MM.1S (cell line): ENCODE results near the gene CNTNAP4.

Experiments used
- DNase-seq: peaks from one replicate; pipeline ENCODE4 v3.0.0-alpha.2; 2015
- H2AFZ ChIP-seq: fragments of 300-600 bp; sonication (generic); 2 replicates; pipeline ENCODE4 v1.6.0; 2016; ENCODE audit warnings: antibody characterized with exemption, low read length
- H3F3A ChIP-seq: fragments of 300-600 bp; sonication (generic); 2 replicates; pipeline ENCODE4 v1.6.1; 2016; ENCODE audit warnings: mild to moderate bottlenecking, antibody characterized with exemption, low read length, moderate library complexity, mixed read lengths; ENCODE audit not compliant: insufficient read depth
- H3K27ac ChIP-seq: fragments of 300-600 bp; sonication (generic); 2 replicates; pipeline ENCODE4 v1.5.1; 2016; ENCODE audit warnings: mild to moderate bottlenecking, low read length
- H3K27me3 ChIP-seq: fragments of 300-600 bp; sonication (generic); replicated peaks from 2 replicates; pipeline ENCODE4 v1.6.0; 2016; ENCODE audit warnings: low read length; ENCODE audit not compliant: insufficient read depth
- H3K36me3 ChIP-seq: fragments of 300-600 bp; sonication (generic); replicated peaks from 2 replicates; pipeline ENCODE4 v1.6.1; 2016; ENCODE audit warnings: mild to moderate bottlenecking, low read length, mixed read lengths; ENCODE audit not compliant: insufficient read depth
- H3K4me1 ChIP-seq: fragments of 300-600 bp; sonication (generic); 2 replicates; pipeline ENCODE4 v1.6.1; 2016; ENCODE audit warnings: low read length, mixed read lengths
- H3K4me2 ChIP-seq: fragments of 300-600 bp; sonication (generic); 2 replicates; pipeline ENCODE4 v1.6.0; 2016; ENCODE audit warnings: low read depth, low read length
- H3K4me3 ChIP-seq: fragments of 300-600 bp; sonication (generic); 2 replicates; pipeline ENCODE4 v1.5.1; 2016; ENCODE audit warnings: low read length, mixed read lengths
- H3K79me2 ChIP-seq: fragments of 300-600 bp; sonication (generic); 2 replicates; pipeline ENCODE4 v1.6.1; 2016; ENCODE audit warnings: mixed run types, low read length, mixed read lengths
- H3K9ac ChIP-seq: fragments of 300-600 bp; sonication (generic); 2 replicates; pipeline ENCODE4 v1.6.1; 2016; ENCODE audit warnings: low read length, mixed read lengths
- H3K9me2 ChIP-seq: fragments of 300-600 bp; sonication (generic); replicated peaks from 2 replicates; pipeline ENCODE4 v1.6.1; 2016; ENCODE audit warnings: mild to moderate bottlenecking, low read length, mixed read lengths; ENCODE audit not compliant: insufficient read depth
- H3K9me3 ChIP-seq: fragments of 300-600 bp; sonication (generic); replicated peaks from 2 replicates; pipeline ENCODE4 v1.6.1; 2016; ENCODE audit warnings: mild to moderate bottlenecking, low read length, mixed read lengths; ENCODE audit not compliant: insufficient read depth
- H4K20me1 ChIP-seq: fragments of 300-600 bp; sonication (generic); 2 replicates; pipeline ENCODE4 v1.6.1; 2016; ENCODE audit warnings: mild to moderate bottlenecking, low read length, moderate library complexity, mixed read lengths; ENCODE audit not compliant: insufficient read depth
- EZH2 ChIP-seq: fragments of 300-600 bp; sonication (generic); optimal IDR thresholded peaks from 2 replicates; pipeline ENCODE3; 2017; ENCODE audit warnings: low read depth, mild to moderate bottlenecking, antibody characterized with exemption, low read length, mixed read lengths
- EZH2phosphoT487 ChIP-seq: fragments of 300-600 bp; sonication (generic); IDR thresholded peaks from 2 replicates; pipeline ENCODE4 v1.6.1; 2018; ENCODE audit warnings: antibody characterized with exemption, low read length
- TF ChIP-seq, protein P1 (sequence below): fragments of 300-600 bp; sonication (generic); IDR thresholded peaks from 2 replicates; pipeline ENCODE4 v1.5.1; 2016; ENCODE audit warnings: antibody characterized with exemption, low read length, mixed read lengths

CNTNAP4 gene

DNA sequence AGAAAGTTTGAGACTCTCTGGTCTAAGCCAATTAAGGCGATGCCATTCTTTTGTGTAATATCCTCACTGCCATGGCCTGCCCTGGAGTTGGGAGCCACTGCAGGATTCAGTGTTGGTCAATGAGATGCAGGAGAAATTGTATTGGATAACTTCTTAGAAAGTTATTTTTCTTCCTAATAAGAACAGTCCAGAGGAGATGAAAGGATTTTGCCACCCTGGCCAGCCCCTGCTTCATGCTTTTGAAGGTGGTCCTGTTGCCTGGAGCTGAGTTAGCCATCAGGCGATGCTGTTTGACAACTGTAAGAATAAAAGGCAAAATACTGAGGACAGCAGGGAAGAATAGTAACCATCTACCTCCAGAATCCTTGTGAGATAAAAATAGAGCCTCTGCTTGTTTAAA lies 35.4 kb upstream of the CNTNAP4 start:
- Histone ChIP-seq H3K9me3 (no peaks in the 10 kb centered on the region), H3K27me3 (no peaks in the 10 kb centered on the region), H3K4me1 (no peaks in the 10 kb centered on the region), H4K20me1 (no peaks in the 10 kb centered on the region), H3F3A (no peaks in the 10 kb centered on the region), H3K9me2 (no peaks in the 10 kb centered on the region), H3K36me3 (no peaks in the 10 kb centered on the region), H2AFZ (no peak overlapping the region), H3K4me3 (no peak overlapping the region), H3K27ac (no peak overlapping the region), H3K4me2 (no peak overlapping the region), H3K9ac (no peak overlapping the region), H3K79me2 (no peaks in the 10 kb centered on the region)
- no peak for DNase-seq
- TF ChIP-seq EZH2phosphoT487 (no peak), EZH2 (no peak)
- TF ChIP-seq, protein P1, sequence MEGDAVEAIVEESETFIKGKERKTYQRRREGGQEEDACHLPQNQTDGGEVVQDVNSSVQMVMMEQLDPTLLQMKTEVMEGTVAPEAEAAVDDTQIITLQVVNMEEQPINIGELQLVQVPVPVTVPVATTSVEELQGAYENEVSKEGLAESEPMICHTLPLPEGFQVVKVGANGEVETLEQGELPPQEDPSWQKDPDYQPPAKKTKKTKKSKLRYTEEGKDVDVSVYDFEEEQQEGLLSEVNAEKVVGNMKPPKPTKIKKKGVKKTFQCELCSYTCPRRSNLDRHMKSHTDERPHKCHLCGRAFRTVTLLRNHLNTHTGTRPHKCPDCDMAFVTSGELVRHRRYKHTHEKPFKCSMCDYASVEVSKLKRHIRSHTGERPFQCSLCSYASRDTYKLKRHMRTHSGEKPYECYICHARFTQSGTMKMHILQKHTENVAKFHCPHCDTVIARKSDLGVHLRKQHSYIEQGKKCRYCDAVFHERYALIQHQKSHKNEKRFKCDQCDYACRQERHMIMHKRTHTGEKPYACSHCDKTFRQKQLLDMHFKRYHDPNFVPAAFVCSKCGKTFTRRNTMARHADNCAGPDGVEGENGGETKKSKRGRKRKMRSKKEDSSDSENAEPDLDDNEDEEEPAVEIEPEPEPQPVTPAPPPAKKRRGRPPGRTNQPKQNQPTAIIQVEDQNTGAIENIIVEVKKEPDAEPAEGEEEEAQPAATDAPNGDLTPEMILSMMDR: no peak

DNA sequence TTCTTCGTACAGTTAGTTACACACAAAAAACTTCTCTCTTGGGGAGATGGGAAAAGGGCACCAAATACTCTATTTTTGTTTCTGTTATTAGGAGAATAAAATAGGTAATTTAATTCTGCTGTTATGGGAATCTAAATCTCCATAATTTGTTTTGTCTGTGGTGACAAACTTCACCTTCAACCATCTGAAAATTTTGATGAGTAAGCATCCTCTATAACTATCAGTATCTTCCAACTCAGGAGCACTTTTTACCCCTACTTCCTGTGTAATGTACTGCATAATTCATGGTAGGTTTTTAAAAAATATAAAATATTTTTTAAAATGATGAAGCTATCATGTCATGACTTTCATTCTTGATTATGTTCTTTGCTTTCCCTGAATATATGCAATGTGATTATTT lies 33.6 kb upstream of the CNTNAP4 start:
- H4K20me1 ChIP-seq: no peaks in the 10 kb centered on the region
- H3K27ac ChIP-seq: no peak overlapping the region
- H3K79me2 ChIP-seq: no peaks in the 10 kb centered on the region
- H3K27me3 ChIP-seq: no peaks in the 10 kb centered on the region
- H2AFZ ChIP-seq: no peak overlapping the region
- no peak overlapping the region for H3K4me3 ChIP-seq
- H3K9me3 ChIP-seq: no peaks in the 10 kb centered on the region
- no peaks in the 10 kb centered on the region for H3F3A ChIP-seq
- no peak overlapping the region for H3K4me2 ChIP-seq
- TF ChIP-seq EZH2 (no peak), EZH2phosphoT487 (no peak)
- TF ChIP-seq, protein P1: no peak
- H3K9me2 ChIP-seq: no peaks in the 10 kb centered on the region
- no peaks in the 10 kb centered on the region for H3K36me3 ChIP-seq
- H3K9ac ChIP-seq: no peak overlapping the region
- H3K4me1 ChIP-seq: no peaks in the 10 kb centered on the region
- DNase-seq: no peak

DNA sequence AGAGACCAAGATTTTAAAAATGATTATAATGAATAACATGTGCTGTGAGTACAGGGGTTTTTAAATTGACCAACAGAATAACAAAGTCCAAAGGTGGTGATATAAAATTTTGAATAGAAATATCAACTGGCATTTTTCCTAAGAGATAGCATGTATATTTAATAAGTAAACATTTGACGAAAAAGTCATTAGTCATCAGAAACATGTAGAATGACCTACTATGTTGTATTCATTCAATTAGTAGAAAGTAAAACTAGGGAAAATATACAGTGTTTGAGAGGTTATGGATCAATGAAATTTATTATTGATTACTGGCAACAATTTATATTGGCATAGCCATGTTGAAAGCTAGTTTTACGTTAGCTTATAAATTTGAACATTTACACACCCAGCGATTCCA lies 30.6 kb upstream of the CNTNAP4 start:
- Histone ChIP-seq H4K20me1 (no peaks in the 10 kb centered on the region), H3K27ac (no peak overlapping the region), H3F3A (no peaks in the 10 kb centered on the region), H3K9me2 (no peaks in the 10 kb centered on the region), H3K27me3 (no peaks in the 10 kb centered on the region), H3K4me1 (no peaks in the 10 kb centered on the region), H2AFZ (no peak overlapping the region), H3K9ac (no peak overlapping the region), H3K4me2 (no peak overlapping the region), H3K79me2 (no peaks in the 10 kb centered on the region), H3K4me3 (no peak overlapping the region), H3K36me3 (no peaks in the 10 kb centered on the region), H3K9me3 (no peaks in the 10 kb centered on the region)
- TF ChIP-seq EZH2 (no peak), EZH2phosphoT487 (no peak)
- TF ChIP-seq, protein P1: no peak
- DNase-seq: no peak
